Caki2 (cell line): ENCODE data around the gene OPA3. TPM values are rescaled to one million over a fixed set of nuclear protein-coding genes. Genes with fewer than 3 reads are reported as not detected.
A peak's percentile ranks its signal among the peaks of the same experiment; 100 is the strongest.

Experiments used
- DNase-seq: peaks from one replicate; pipeline ENCODE4 v3.0.0-alpha.2; 2015; ENCODE audit warnings: low read depth
- in situ Hi-C: cut with HindIII; loops from 2 replicates; pipeline ENCODE4 v1.10.0; 2016; ENCODE audit warnings: low sequenced_read_pairs, low pct_unique_long_range_greater_than_20kb, mixed read lengths
- total RNA-seq: library from RNA; depleted of rRNA; stranded (reverse); fragments of >200 nt; shearing (Covaris generic); gene quantifications from 2 replicates; pipeline ENCODE4 v1.2.3, GENCODE V29; 2014; ENCODE audit warnings: low replicate concordance

The OPA3 gene
- total RNA-seq, 1 experiment from 2014 or later = 9.4 TPM

DNA sequence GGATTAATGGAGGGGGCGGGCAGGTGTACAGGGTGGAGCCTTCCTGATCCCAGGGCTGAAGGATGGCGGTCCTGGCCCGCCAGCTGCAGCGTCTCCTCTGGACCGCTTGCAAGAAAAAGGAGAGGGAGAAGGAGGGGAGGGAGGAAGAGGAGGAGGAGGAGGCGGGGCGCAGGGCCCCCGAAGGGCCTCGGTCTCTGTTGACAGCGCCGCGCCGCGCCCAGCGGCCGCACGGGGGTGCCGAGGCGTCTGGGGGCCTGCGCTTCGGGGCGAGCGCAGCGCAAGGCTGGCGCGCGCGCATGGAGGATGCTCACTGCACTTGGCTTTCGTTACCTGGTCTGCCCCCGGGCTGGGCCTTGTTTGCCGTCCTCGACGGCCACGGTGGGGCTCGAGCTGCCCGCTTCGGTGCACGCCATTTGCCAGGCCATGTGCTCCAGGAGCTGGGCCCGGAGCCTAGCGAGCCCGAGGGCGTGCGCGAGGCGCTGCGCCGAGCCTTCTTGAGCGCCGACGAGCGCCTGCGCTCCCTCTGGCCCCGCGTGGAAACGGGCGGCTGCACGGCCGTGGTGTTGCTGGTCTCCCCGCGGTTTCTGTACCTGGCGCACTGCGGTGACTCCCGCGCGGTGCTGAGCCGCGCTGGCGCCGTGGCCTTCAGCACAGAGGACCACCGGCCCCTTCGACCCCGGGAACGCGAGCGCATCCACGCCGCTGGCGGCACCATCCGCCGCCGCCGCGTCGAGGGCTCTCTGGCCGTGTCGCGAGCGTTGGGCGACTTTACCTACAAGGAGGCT is 86.0 kb downstream of the OPA3 start, which contains the start of gene PPM1N:
Gene PPM1N (plus strand): TSS at position 33 of the 785 bp plus-strand sequence. CDS start 30 bp downstream, at position 63.
- no peak for DNase-seq
- in situ Hi-C loops = no loop called here

GRCh38 chr19:45497791-45498190 is 86.8 kb downstream of the OPA3 start:
- in situ Hi-C loops = no loop called here
- DNase-seq = no peak

DNA sequence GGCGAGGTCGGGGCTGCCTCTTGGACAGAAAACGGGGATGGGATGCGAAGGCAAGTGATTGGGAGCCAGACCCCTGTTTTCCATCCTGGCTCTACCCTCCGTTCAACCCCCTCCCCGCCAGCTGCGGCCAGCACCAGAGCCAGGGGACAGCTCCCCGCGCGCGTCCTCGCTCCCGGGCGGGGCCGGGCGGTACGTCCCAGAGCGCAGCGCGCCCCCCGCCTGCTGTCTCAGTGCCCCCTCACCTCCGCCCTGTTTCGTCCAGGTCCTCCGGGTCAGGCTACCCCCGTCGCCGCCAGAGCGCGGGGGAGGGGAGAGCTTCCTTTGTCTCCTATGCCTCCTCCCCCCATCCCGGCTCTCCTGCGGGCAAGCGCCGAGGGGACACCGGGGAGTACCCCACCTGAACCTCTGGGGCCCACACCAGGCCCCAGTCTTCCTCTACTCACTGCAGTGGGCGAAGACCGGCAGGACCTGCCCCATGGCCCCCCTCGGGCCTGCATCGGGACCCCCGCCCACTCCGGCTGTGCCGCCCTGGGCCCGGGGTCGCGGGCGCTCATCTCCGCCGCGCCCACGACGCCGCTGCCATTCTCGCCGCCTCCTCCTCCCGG is 88.2 kb downstream of the OPA3 start:
- in situ Hi-C loops = no loop called here
- DNase-seq = peak; percentile 56

- in situ Hi-C loops = no loop called here
- DNase-seq = no peak
These were observed 89.4 kb downstream of the OPA3 start for GRCh38 chr19:45495178-45495577.

DNA sequence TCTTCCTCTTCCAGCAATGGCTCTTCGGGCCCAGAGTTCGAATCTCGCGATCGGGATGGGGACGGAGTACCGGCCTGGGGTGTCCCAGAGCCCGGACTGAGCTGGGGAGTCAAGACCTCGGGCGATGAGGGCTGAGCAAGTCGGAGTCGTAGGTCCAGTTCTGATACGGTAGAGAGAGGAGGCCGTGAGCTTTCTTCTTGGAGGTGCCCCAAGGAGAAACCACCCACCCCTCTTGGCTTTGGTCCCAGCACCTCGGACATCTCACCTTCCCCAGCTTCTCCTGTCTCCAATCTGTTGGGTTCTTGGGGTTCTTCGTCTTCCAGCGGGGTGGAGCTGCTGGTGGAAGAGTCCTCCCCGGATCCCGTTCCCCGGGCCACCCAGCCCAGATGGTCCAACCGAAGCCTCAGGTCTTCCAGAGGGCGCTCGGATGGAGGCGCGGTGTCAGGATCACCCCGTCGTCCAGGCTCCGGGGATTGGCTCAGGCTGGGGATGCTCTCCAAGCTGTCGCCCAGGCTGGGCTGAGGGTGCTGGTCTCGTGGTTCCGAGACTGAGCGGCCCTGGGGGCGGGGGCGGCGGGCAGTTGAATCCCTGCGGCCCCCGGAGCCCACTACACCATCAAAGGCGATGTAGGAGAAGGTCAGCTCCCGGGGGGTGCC is 90.2 kb downstream of the OPA3 start:
- DNase-seq = no peak
- in situ Hi-C loops = no loop called here

- in situ Hi-C loops = no loop called here
- peak; percentile 66 for DNase-seq
These were observed 91.8 kb downstream of the OPA3 start for GRCh38 chr19:45492627-45493470.

DNA sequence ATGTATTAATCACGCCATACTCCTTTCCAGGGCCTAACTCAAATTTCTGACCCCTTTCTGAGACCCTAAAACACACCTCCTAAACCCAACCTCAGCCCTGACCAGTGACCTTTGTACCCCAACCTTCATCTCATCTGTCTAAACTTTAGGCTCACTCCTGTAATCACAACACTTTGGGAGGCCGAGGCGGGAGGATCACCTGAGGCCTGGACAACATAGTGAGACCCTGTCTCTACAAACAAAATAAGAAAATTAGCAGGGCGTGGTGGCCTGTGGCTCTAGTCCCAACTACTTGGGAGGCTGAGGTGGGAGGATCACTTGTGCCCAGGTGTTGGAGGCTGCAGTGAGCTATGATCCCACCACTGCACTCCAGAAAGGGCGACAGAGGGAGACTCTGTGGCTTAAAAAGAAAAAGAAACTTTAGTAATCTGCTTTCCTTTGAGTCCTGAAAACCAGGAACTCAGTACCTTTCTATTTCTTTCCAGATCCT is 92.4 kb downstream of the OPA3 start:
- in situ Hi-C loops = no loop called here
- no peak for DNase-seq

- in situ Hi-C loops = no loop called here
- no peak for DNase-seq
These were observed 95.3 kb downstream of the OPA3 start for GRCh38 chr19:45489216-45489855.

DNA sequence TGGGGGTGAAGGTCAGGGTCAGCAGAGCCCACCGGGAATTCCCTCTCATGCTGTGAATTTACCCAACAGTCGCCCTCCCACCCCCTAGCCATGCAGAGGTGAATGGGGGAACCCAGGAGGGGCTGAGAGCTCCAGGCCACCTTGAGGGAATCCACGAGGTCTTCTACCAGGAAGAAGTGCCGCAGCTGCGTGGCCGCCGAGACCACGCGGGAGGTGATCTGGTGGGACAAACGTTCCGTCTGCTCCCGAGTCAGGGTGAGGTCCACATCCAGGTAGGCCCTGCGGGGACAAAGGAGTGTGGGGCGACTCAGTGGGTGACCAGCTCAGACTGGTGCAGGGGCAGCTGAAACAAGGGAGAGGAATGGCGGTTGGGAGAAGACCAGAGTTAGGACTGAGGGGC is 95.9 kb downstream of the OPA3 start:
- DNase-seq = no peak
- in situ Hi-C loops = no loop called here

DNA sequence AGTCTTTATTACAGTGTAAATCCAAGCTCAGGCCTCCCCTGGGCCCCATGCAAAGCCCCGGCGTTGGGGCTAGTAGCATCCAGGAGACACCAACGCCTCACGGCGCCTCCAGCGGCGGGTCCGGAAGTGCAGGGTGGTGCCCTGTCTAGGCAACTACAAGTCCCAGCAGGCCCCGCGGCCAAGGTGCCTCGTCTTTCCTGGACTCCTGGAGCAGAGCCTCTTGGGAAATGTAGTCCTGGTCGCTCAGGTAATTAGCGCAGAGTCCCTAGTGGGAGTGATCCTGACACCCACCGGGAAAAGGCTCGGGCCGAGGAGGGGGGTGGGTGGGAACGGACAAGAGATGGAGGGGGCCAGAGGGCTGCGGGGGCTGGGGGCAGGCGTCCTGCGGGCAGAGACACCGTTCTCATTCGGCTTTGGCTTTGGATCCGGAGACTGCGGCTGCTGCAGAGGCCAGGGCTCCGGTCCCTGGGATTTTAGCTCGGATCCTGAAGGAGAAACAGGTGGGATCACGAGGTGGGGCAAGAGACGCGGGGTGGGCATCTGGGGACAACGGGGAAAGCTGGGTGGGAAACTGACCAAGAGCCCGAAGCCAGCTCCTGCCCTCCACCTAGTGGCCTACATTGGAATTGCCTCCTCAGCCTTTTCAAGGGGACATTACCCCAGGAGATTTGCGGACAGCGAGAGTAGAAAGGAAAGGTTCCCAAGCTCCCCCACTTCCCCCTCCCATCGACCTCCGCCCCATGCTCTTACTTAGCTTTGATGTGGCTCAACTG is 99.1 kb downstream of the OPA3 start:
- DNase-seq = peak; percentile 87
- in situ Hi-C loops = no loop called here

GRCh38 chr19:45484273-45484945 is 100.2 kb downstream of the OPA3 start:
- in situ Hi-C loops = no loop called here
- no peak for DNase-seq

DNA sequence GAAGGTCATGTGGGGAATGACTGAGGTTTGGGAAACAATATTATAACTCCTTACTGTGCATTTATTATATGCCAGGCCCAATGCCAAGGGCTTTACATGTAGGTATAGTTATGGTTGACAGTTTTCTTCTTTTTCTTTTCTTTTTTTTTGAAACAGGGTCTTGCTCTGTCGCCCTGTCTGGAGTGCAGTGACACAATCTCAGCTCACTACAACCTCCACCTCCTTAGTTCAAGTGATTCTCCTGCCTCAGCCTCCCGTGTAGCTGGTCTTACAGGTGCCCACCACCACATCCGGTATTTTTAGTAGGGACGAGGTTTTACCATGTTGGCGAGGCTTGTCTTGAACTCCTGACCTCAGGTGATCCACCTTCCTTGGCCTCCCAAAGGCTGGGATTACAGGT is 101.6 kb downstream of the OPA3 start:
- in situ Hi-C loops = no loop called here
- DNase-seq = no peak

- DNase-seq = peak; percentile 95
- in situ Hi-C loops = no loop called here
These were observed 106.0 kb downstream of the OPA3 start for GRCh38 chr19:45478454-45479238.

GRCh38 chr19:45477713-45478453 is 106.7 kb downstream of the OPA3 start:
- in situ Hi-C loops = no loop called here

More at GRCh38 chr19:45477713-45478453, 106.7 kb downstream of the OPA3 start:
- no peak for DNase-seq
